Activated naive CD8-positive, alpha-beta T cell treated with anti-CD3 and anti-CD28 coated beads for 36 hours (primary cell): ENCODE results near the gene ABCG4. TPM values are rescaled to one million over a fixed set of nuclear protein-coding genes. Genes with fewer than 3 reads are reported as not detected.
"Not testable (repeated sequence)": the region's sequence is repeated elsewhere in the genome, so short reads cannot be mapped to it uniquely, and the experiment has no call there.

Experiments
- DNase-seq: peaks from one replicate; pipeline ENCODE4 v3.0.0; 2021
- H3K27ac Mint-ChIP-seq: one replicate; pipeline ENCODE4 v1.8.0; 2022; ENCODE audit warnings: mild to moderate bottlenecking, moderate library complexity, mixed read lengths
- H3K27me3 Mint-ChIP-seq: one replicate; pipeline ENCODE4 v1.8.0; 2022; ENCODE audit warnings: mild to moderate bottlenecking, mixed read lengths
- H3K36me3 Mint-ChIP-seq: one replicate; pipeline ENCODE4 v1.8.0; 2021; ENCODE audit warnings: mild to moderate bottlenecking, mixed read lengths
- H3K4me1 Mint-ChIP-seq: one replicate; pipeline ENCODE4 v1.8.0; 2021; ENCODE audit warnings: mixed read lengths
- H3K4me3 Mint-ChIP-seq: one replicate; pipeline ENCODE4 v1.8.0; 2022; ENCODE audit warnings: mild to moderate bottlenecking, moderate library complexity, mixed read lengths
- H3K9me3 Mint-ChIP-seq: one replicate; pipeline ENCODE4 v1.8.0; 2022; ENCODE audit warnings: mixed read lengths
- total RNA-seq, 2 experiments: library from RNA; stranded (reverse); gene quantifications; one replicate each; pipeline ENCODE4 v1.2.3, GENCODE V29; 2021

ABCG4 gene
- total RNA-seq, 2 experiments from 2014 or later = 0.12 to 0.22 TPM

- Mint-ChIP-seq H3K27ac (no peak overlapping the region), H3K4me1 (peaks cover 13% of the 10 kb centered on the region), H3K9me3 (no peaks in the 10 kb centered on the region), H3K36me3 (peaks cover 11% of the 10 kb centered on the region), H3K27me3 (no peaks in the 10 kb centered on the region), H3K4me3 (no peak overlapping the region)
- no peak for DNase-seq
These were observed 29.4 kb downstream of the ABCG4 start for GRCh38 chr11:119178166-119178680.

DNA sequence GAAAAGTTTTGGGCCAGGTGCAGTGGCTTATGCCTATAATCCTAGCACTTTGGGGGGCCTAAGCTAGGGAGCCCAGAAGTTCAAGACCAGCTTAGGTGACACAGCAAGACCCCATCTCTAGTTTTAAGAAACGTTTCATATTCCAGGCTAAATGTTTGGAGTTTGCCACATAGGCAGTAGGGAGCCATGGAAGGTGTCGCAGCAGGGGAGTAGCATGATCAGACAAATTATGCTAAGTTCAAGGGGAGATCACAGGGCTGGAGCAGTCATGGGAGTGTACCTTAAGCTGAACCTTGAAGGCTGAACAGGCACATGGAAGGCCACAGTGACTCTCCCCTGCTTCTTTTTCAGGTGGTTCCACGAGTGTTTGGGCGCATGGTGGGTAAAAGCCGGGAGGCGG, 30.5 kb downstream of the ABCG4 start:
- peaks cover 8% of the 10 kb centered on the region for H3K36me3 Mint-ChIP-seq
- DNase-seq = no peak
- H3K9me3 Mint-ChIP-seq = no peaks in the 10 kb centered on the region
- peaks cover 13% of the 10 kb centered on the region for H3K4me1 Mint-ChIP-seq
- no peaks in the 10 kb centered on the region for H3K27me3 Mint-ChIP-seq
- H3K27ac Mint-ChIP-seq = no peak overlapping the region
- H3K4me3 Mint-ChIP-seq = no peak overlapping the region

DNA sequence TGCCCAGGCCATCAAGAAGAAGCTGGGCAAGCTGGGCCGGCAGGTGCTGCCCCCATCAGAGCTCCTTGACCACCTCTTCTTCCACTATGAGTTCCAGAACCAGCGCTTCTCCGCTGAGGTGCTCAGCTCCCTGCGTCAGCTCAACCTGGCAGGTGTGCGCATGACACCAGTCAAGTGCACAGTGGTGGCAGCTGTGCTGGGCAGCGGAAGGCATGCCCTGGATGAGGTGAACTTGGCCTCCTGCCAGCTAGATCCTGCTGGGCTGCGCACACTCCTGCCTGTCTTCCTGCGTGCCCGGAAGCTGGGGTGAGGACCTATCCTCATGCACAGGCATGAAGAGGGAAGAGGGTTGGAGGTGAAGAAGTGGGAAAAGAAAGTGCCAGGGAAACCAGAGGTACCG, 31.1 kb downstream of the ABCG4 start:
- Mint-ChIP-seq H3K9me3 (no peaks in the 10 kb centered on the region), H3K4me3 (no peak overlapping the region), H3K27me3 (no peaks in the 10 kb centered on the region), H3K36me3 (peaks cover 8% of the 10 kb centered on the region), H3K4me1 (peaks cover 13% of the 10 kb centered on the region), H3K27ac (no peak overlapping the region)
- DNase-seq = no peak

- peaks cover 6% of the 10 kb centered on the region for H3K4me1 Mint-ChIP-seq
- peaks cover 4% of the 10 kb centered on the region for H3K36me3 Mint-ChIP-seq
- no peaks in the 10 kb centered on the region for H3K9me3 Mint-ChIP-seq
- H3K27me3 Mint-ChIP-seq = no peaks in the 10 kb centered on the region
- no peak for DNase-seq
- no peak overlapping the region for H3K27ac Mint-ChIP-seq
- no peak overlapping the region for H3K4me3 Mint-ChIP-seq
These were observed 32.2 kb downstream of the ABCG4 start for GRCh38 chr11:119180729-119181676.

DNA sequence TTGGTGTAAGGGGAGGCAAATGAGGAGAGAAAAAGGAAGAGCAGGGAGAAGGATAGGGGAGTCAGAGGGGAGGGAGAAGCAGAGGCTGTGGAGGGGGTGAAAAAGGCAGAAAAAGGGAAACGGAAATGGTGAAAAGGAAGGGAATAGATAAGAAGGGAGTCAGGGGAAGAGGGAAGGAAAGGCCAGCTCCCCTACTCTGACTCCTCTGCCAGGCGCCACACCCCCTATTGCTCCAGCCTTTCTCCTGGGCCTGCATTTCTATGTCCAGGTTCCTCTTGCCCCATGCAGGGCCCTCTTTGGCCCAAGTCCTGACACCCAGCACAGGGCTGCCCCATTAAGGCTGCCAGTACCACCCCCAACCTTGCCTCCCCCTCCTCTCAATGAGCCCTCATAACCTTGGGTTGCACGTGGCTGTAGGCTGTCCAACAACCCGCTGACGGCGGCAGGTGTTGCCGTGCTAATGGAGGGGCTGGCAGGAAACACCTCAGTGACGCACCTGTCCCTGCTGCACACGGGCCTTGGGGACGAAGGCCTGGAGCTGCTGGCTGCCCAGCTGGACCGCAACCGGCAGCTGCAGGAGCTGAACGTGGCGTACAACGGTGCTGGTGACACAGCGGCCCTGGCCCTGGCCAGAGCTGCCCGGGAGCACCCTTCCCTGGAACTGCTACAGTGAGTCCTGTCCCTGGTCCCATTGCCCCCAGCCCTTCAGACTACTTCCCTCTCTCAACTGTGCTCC, 33.0 kb downstream of the ABCG4 start:
- peaks cover 6% of the 10 kb centered on the region for H3K4me1 Mint-ChIP-seq
- no peak for DNase-seq
- H3K27ac Mint-ChIP-seq = no peak overlapping the region
- peaks cover 4% of the 10 kb centered on the region for H3K36me3 Mint-ChIP-seq
- no peaks in the 10 kb centered on the region for H3K9me3 Mint-ChIP-seq
- no peaks in the 10 kb centered on the region for H3K27me3 Mint-ChIP-seq
- H3K4me3 Mint-ChIP-seq = no peak overlapping the region

DNA sequence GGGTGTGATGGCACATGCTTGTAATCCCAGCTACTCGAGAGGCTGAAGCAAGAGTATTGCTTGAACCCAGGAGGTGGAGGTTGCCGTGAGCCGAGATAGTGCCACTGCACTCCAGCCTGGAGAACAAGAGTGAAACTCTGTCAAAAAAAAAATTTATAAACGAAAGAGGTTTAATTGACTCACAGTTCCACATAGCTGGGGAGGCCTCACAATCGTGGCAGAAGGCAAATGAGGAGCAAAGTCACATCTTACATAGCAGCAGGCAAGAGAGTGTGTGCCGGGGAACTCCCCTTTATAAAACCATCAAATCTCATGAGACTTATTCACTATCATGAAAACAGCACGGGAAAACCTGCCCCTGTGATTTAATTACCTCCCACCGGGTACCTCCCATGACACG, 35.5 kb downstream of the ABCG4 start:
- H3K36me3 Mint-ChIP-seq, H3K4me1 Mint-ChIP-seq, DNase-seq, H3K9me3 Mint-ChIP-seq, H3K27me3 Mint-ChIP-seq, H3K4me3 Mint-ChIP-seq: not testable (repeated sequence)
- peak overlapping the region; percentile 62 for H3K27ac Mint-ChIP-seq

- no peaks in the 10 kb centered on the region for H3K4me1 Mint-ChIP-seq
These were observed 37.3 kb downstream of the ABCG4 start for GRCh38 chr11:119185981-119186634.

GRCh38 chr11:119187123-119187892, 38.5 kb downstream of the ABCG4 start:
- H3K4me3 Mint-ChIP-seq = no peak overlapping the region
- H3K27me3 Mint-ChIP-seq = no peaks in the 10 kb centered on the region
- DNase-seq = no peak
- H3K9me3 Mint-ChIP-seq = no peaks in the 10 kb centered on the region
- no peak overlapping the region for H3K27ac Mint-ChIP-seq
- H3K4me1 Mint-ChIP-seq = no peaks in the 10 kb centered on the region
- peaks cover 4% of the 10 kb centered on the region for H3K36me3 Mint-ChIP-seq

More at GRCh38 chr11:119185981-119186634, 37.3 kb downstream of the ABCG4 start:
- Mint-ChIP-seq H3K4me3 (no peak overlapping the region), H3K9me3 (no peaks in the 10 kb centered on the region), H3K36me3 (peaks cover 4% of the 10 kb centered on the region), H3K27me3 (no peaks in the 10 kb centered on the region), H3K27ac (no peak overlapping the region)
- no peak for DNase-seq

- no peaks in the 10 kb centered on the region for H3K9me3 Mint-ChIP-seq
- DNase-seq = no peak
- H3K4me3 Mint-ChIP-seq = no peak overlapping the region
- no peak overlapping the region for H3K27ac Mint-ChIP-seq
- no peaks in the 10 kb centered on the region for H3K27me3 Mint-ChIP-seq
- no peaks in the 10 kb centered on the region for H3K4me1 Mint-ChIP-seq
- peaks cover under 1% of the 10 kb centered on the region for H3K36me3 Mint-ChIP-seq
These were observed 39.2 kb downstream of the ABCG4 start for GRCh38 chr11:119188067-119188466.

DNA sequence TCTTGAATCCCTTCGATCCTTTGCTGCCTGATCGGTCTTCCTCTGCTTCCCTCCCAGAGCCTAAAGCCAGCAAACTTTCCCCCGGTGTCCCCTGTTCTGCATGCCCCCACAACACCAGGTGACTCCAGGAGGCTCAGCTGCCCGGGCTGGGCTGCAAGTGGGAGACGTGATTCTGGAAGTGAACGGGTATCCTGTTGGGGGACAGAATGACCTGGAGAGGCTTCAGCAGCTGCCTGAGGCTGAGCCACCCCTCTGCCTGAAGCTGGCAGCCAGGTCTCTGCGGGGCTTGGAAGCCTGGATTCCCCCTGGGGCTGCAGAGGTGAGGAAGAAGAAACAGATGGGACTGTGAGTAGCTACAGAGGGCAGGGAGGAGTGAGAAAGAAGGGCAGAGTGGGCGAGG, 40.0 kb downstream of the ABCG4 start:
- no peak overlapping the region for H3K27ac Mint-ChIP-seq
- no peak overlapping the region for H3K4me3 Mint-ChIP-seq
- H3K36me3 Mint-ChIP-seq = no peaks in the 10 kb centered on the region

GRCh38 chr11:119189393-119189792, 40.5 kb downstream of the ABCG4 start:
- DNase-seq = no peak
- Mint-ChIP-seq H3K4me3 (no peak overlapping the region), H3K9me3 (no peaks in the 10 kb centered on the region), H3K27ac (no peak overlapping the region), H3K4me1 (no peaks in the 10 kb centered on the region), H3K36me3 (no peaks in the 10 kb centered on the region), H3K27me3 (no peaks in the 10 kb centered on the region)

More for the DNA sequence above, 40.0 kb downstream of the ABCG4 start:
- Mint-ChIP-seq H3K27me3 (no peaks in the 10 kb centered on the region), H3K4me1 (no peaks in the 10 kb centered on the region), H3K9me3 (no peaks in the 10 kb centered on the region)
- DNase-seq = no peak

DNA sequence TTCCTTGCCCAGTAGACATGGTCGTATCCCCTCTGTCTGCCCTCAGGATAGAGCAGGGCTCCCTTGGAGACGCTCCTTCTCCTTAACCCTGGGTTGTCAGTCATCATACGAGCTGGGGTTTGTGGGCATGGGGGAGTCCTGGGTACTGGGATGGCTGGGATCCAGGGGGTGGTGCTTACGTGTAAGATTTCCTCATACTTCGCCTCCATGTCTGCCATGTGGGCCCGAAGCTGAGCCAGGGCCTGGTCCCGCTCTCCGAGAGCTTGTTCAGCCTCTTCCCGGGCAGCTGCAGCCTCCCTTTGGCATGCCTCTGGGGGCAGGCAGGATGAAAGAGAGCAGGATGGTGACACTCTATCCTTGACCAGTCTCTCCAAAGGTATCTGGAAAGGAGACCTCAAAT, 41.7 kb downstream of the ABCG4 start:
- no peak overlapping the region for H3K4me3 Mint-ChIP-seq
- H3K36me3 Mint-ChIP-seq = no peaks in the 10 kb centered on the region
- no peak overlapping the region for H3K27ac Mint-ChIP-seq
- no peaks in the 10 kb centered on the region for H3K4me1 Mint-ChIP-seq
- no peaks in the 10 kb centered on the region for H3K27me3 Mint-ChIP-seq
- no peak for DNase-seq
- H3K9me3 Mint-ChIP-seq = no peaks in the 10 kb centered on the region

DNA sequence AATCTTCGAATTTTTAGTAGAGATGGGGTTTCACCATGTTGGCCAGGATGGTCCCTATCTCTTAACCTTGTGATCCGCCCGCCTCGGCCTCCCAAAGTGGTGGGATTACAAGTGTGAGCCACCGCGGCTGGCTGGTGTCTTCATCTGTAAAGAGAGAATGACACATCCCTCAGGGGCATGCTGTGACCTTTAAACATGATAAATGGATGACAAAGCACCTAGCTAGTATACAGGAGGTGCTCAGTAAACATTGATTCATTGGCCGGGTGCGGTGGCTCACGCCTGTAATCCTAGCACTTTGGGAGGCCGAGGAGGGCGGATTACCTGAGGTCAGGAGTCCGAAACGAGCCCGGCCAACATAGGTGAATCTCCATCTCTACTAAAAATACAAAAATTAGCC, 42.4 kb downstream of the ABCG4 start:
- DNase-seq, H3K4me1 Mint-ChIP-seq, H3K9me3 Mint-ChIP-seq, H3K27ac Mint-ChIP-seq, H3K4me3 Mint-ChIP-seq, H3K36me3 Mint-ChIP-seq, H3K27me3 Mint-ChIP-seq: not testable (repeated sequence)

DNA sequence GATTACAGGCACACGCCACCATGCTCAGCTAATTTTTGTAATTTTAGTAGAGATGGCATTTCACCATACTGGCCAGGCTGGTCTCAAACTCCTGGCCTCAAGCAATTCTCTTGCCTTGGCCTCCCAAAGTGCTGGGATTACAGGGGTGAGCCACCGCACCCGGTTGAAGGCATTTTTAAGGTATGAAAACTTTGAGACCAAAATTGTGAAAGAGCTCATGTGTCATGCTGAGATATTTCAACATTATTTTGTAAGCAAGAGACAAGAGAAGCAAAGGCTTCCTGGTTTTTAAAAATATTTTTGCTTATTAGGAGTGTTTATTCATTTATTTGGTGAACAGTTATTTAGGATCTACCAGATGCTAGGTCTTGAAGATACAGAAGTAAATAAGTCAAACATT, 43.3 kb downstream of the ABCG4 start:
- H3K27me3 Mint-ChIP-seq = no peaks in the 10 kb centered on the region
- peaks cover 4% of the 10 kb centered on the region for H3K4me1 Mint-ChIP-seq
- no peaks in the 10 kb centered on the region for H3K9me3 Mint-ChIP-seq
- no peaks in the 10 kb centered on the region for H3K36me3 Mint-ChIP-seq
- no peak for DNase-seq
- no peak overlapping the region for H3K27ac Mint-ChIP-seq
- no peak overlapping the region for H3K4me3 Mint-ChIP-seq
